ENCODE measurements around the gene IPCEF1. TPM values are rescaled to one million over a fixed set of nuclear protein-coding genes. Genes with fewer than 3 reads are reported as not detected.

Gene IPCEF1
- total and polyA plus RNA-seq, 2 of the 8 experiments (the other 6 are each of a cell fraction or from before 2014, with no cell fraction given): 0.41 to 0.78 TPM

DNA sequence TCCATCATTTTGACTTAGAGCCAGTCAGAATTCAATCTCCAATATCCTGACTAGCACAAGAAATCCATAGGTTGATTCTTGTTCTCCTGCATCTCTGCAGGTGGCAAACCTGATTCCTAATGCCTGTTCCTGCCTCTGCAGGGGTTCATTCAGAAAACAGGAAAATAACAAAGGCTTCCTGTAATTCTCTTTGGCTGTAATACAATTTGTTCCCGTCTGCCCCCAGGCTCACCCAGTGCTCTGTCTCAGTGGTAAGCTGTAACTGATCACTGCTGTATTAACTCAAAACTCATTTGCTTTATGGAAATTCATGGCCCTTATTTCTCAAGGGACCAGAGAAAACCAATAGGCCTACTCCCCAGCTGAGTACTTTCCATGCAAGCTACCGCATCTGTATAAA is 228.9 kb downstream of the IPCEF1 start:
- H3K4me1 ChIP-seq (replicated peaks in 1 of 4; ENCODE audit: control insufficient read depth in 3 of 4, insufficient read depth in 4 of 4, low read length in 3 of 4): peaks cover 0 to 2% (median 0%) of the 10 kb centered on the region in 4 experiments; a peak in 2 of 7 replicates
- ChIA-PET POLR2A (ENCODE audit: partially characterized antibody) (interaction anchor here (1.8 kb wide), 1 partner anchor 12 kb away, joined by 4 read pairs; no protein-coding TSS in a partner anchor), CTCF (ENCODE audit: partially characterized antibody) (no interaction called here)
- FAIRE-seq: no peak
- no peaks in the 10 kb centered on the region for H3K79me1 ChIP-seq (ENCODE audit: low read depth, low read length)
- no peaks in the 10 kb centered on the region for H3K9me3 ChIP-seq (ENCODE audit: insufficient read depth in 2 of 2, low read depth in 1 of 2, low read length in 1 of 2)
- no peak overlapping the region for H2AK5ac ChIP-seq (ENCODE audit: low read depth, low read length)
- H2BK12ac ChIP-seq (ENCODE audit: low read depth, low read length): no peak overlapping the region
- H4K5ac ChIP-seq (ENCODE audit: insufficient read length, low read depth, low read length): no peak overlapping the region
- no peak overlapping the region for H4K8ac ChIP-seq (ENCODE audit: extremely low read depth, insufficient read depth, low read length)
- no peak overlapping the region for H3K18ac ChIP-seq (ENCODE audit: extremely low read depth, low read length)
- no peaks in the 10 kb centered on the region for H3K36me3 ChIP-seq (ENCODE audit: control insufficient read depth in 2 of 4, insufficient read depth in 4 of 4, low read length in 3 of 4)
- H4K20me1 ChIP-seq (replicated peaks in 1 of 2; ENCODE audit: control insufficient read depth in 1 of 2, insufficient read depth in 2 of 2, low read length in 2 of 2): no peaks in the 10 kb centered on the region
- TF ChIP-seq HDAC6 (IDR thresholded peaks at IDR 0.05; ENCODE audit: low read depth, low read length) (no peak), EZH2 (IDR thresholded peaks at IDR 0.05; ENCODE audit: low read depth, low read length, severe bottlenecking) (no peak), FOSL1 (IDR thresholded peaks at IDR 0.05; ENCODE audit: insufficient read depth, low read depth, low read length) (no peak), HDAC2 (IDR thresholded peaks at IDR 0.05; ENCODE audit: borderline replicate concordance in 1 of 2, low read depth in 2 of 2, low read length in 2 of 2) (peak in 1 of 2 experiments; percentile 70; a peak in 1 of 4 replicates), SP2 (IDR thresholded peaks at IDR 0.05; ENCODE audit: low read length) (no peak), SRF (IDR thresholded peaks at IDR 0.05; ENCODE audit: low read depth, low read length) (no peak)
- H4K91ac ChIP-seq (replicated peaks; ENCODE audit: insufficient read length, low read length): no peak overlapping the region
- no peak overlapping the region for H2BK5ac ChIP-seq (ENCODE audit: low read depth, low read length)
- H3K4me3 ChIP-seq (ENCODE audit: extremely low read depth in 1 of 4, insufficient read depth in 2 of 4, low read depth in 3 of 4, low read length in 4 of 4): no peak overlapping the region
- H2AFZ ChIP-seq (ENCODE audit: low read length): no peak overlapping the region
- no peak overlapping the region for H2BK15ac ChIP-seq (ENCODE audit: low read length)
- H3K9ac ChIP-seq (replicated peaks in 1 of 4; ENCODE audit: extremely low read depth in 1 of 4, low read depth in 3 of 4, low read length in 3 of 4): no peak overlapping the region
- H3K4me2 ChIP-seq (ENCODE audit: insufficient read depth in 1 of 2, low read depth in 2 of 2, low read length in 2 of 2): no peak overlapping the region
- DNase-seq (ENCODE audit: low read depth in 1 of 2, low spot score in 2 of 2): no peak
- 41% methylated on average over 2 of the region's 2 CpGs; no CpG with 5 or more reads in 1 of the 2 experiments for WGBS, 2 experiments (ENCODE audit: extremely low coverage in 1 of 2, insufficient coverage in 1 of 2, insufficient read length in 1 of 2, insufficient replicate concordance in 2 of 2, low coverage in 1 of 2, low lambda C conversion rate in 2 of 2, missing lambda C conversion rate in 1 of 2)
- H3K27me3 ChIP-seq (replicated peaks in 1 of 4; ENCODE audit: control insufficient read depth in 3 of 4, extremely low read depth in 1 of 4, insufficient read depth in 3 of 4, low read length in 3 of 4): peaks cover 0 to 2% (median 0%) of the 10 kb centered on the region in 4 experiments; a peak in 1 of 7 replicates
- no peak overlapping the region for H3K23ac ChIP-seq (ENCODE audit: insufficient read length)
- no peak overlapping the region for H2BK20ac ChIP-seq (ENCODE audit: low read length)
- H3K4ac ChIP-seq (replicated peaks; ENCODE audit: insufficient read length, low read depth, low read length): no peak overlapping the region
- H3K27ac ChIP-seq (ENCODE audit: low read depth, low read length): no peak overlapping the region
- no peak overlapping the region for H3K56ac ChIP-seq (replicated peaks; ENCODE audit: insufficient read length, low read depth, low read length)
- H3K14ac ChIP-seq (ENCODE audit: insufficient read length): no peak overlapping the region
- no peaks in the 10 kb centered on the region for H3K23me2 ChIP-seq (ENCODE audit: low read depth, low read length)
- H3K79me2 ChIP-seq (ENCODE audit: control insufficient read depth in 1 of 2, insufficient read depth in 2 of 2, low read length in 2 of 2): no peaks in the 10 kb centered on the region
- no peak overlapping the region for H2BK120ac ChIP-seq (replicated peaks; ENCODE audit: low read depth, low read length)
